ENCODE results near the gene TSPAN14. TPM values are rescaled to one million over a fixed set of nuclear protein-coding genes. Genes with fewer than 3 reads are reported as not detected.

TSPAN14 gene
- total and polyA plus RNA-seq, 2 of the 8 experiments (the other 6 are each of a cell fraction or from before 2014, with no cell fraction given): 47.4 to 57.8 TPM

DNA sequence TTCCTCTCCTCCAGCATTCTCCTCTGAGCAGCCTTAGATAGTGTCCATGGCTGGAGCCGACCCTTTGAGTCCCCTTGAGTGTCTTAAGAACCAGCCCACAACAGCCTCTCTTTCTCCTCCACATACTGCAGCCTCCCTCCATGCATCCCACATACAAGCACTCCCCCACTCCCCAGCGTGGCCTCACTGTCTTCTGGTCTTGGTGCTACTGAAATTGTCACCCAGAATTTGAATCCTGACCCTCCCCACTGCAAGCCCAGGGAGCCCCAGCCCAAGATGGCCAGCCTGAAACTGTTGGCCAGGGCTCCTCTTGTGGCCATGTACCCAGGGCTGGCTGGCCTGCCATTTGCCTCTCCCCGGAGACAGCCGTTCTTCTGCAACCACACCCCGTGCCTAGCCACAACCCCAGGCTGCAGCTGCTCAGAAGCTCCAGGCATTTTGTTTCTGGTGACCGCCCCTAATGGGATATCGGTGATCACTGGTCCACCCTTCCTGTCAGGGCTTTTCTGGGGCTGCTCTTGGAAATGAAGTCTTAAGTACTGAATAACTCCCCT lies 64.8 kb downstream of the TSPAN14 start:
- Histone ChIP-seq H3K36me3 (ENCODE audit: control insufficient read depth in 2 of 4, insufficient read depth in 4 of 4, low read length in 3 of 4) (peaks cover 0 to 18% (median 11%) of the 10 kb centered on the region in 4 experiments; a peak in 7 of 8 replicates), H4K91ac (replicated peaks; ENCODE audit: insufficient read length, low read length) (no peak overlapping the region), H3K4me3 (ENCODE audit: extremely low read depth in 1 of 4, insufficient read depth in 2 of 4, low read depth in 3 of 4, low read length in 4 of 4) (no peak overlapping the region), H3K23me2 (ENCODE audit: low read depth, low read length) (no peaks in the 10 kb centered on the region), H3K23ac (ENCODE audit: insufficient read length) (no peak overlapping the region), H2BK15ac (ENCODE audit: low read length) (no peak overlapping the region), H3K4me1 (replicated peaks in 1 of 4; ENCODE audit: control insufficient read depth in 3 of 4, insufficient read depth in 4 of 4, low read length in 3 of 4) (peaks cover 0 to 2% (median 0%) of the 10 kb centered on the region in 4 experiments; a peak in 3 of 7 replicates), H2AK5ac (ENCODE audit: low read depth, low read length) (no peak overlapping the region), H2BK12ac (ENCODE audit: low read depth, low read length) (no peak overlapping the region), H3K4me2 (ENCODE audit: insufficient read depth in 1 of 2, low read depth in 2 of 2, low read length in 2 of 2) (no peak overlapping the region), H3K9ac (replicated peaks in 1 of 4; ENCODE audit: extremely low read depth in 1 of 4, low read depth in 3 of 4, low read length in 3 of 4) (no peak overlapping the region), H3K27ac (ENCODE audit: low read depth, low read length) (no peak overlapping the region), H3K4ac (replicated peaks; ENCODE audit: insufficient read length, low read depth, low read length) (no peak overlapping the region), H3K79me2 (ENCODE audit: control insufficient read depth in 1 of 2, insufficient read depth in 2 of 2, low read length in 2 of 2) (no peaks in the 10 kb centered on the region), H3K14ac (ENCODE audit: insufficient read length) (no peak overlapping the region), H2BK5ac (ENCODE audit: low read depth, low read length) (no peak overlapping the region), H3K9me3 (ENCODE audit: insufficient read depth in 2 of 2, low read depth in 1 of 2, low read length in 1 of 2) (no peaks in the 10 kb centered on the region), H4K20me1 (replicated peaks in 1 of 2; ENCODE audit: control insufficient read depth in 1 of 2, insufficient read depth in 2 of 2, low read length in 2 of 2) (peaks cover 1 to 3% of the 10 kb centered on the region in 2 experiments), H4K5ac (ENCODE audit: insufficient read length, low read depth, low read length) (no peak overlapping the region), H3K79me1 (ENCODE audit: low read depth, low read length) (no peaks in the 10 kb centered on the region), H3K56ac (replicated peaks; ENCODE audit: insufficient read length, low read depth, low read length) (no peak overlapping the region), H2AFZ (ENCODE audit: low read length) (no peak overlapping the region), H4K8ac (ENCODE audit: extremely low read depth, insufficient read depth, low read length) (no peak overlapping the region), H2BK120ac (replicated peaks; ENCODE audit: low read depth, low read length) (no peak overlapping the region), H3K27me3 (replicated peaks in 1 of 4; ENCODE audit: control insufficient read depth in 3 of 4, extremely low read depth in 1 of 4, insufficient read depth in 3 of 4, low read length in 3 of 4) (no peaks in the 10 kb centered on the region), H3K18ac (ENCODE audit: extremely low read depth, low read length) (no peak overlapping the region), H2BK20ac (ENCODE audit: low read length) (no peak overlapping the region)
- 91% methylated on average over 7 of the region's 7 CpGs; no CpG with 5 or more reads in 1 of the 2 experiments for WGBS, 2 experiments (ENCODE audit: extremely low coverage in 1 of 2, insufficient coverage in 1 of 2, insufficient read length in 1 of 2, insufficient replicate concordance in 2 of 2, low coverage in 1 of 2, low lambda C conversion rate in 2 of 2, missing lambda C conversion rate in 1 of 2)
- ChIA-PET CTCF (ENCODE audit: partially characterized antibody) (interaction anchor here (0.7 to 3.0 kb wide), 2 partner anchors 14 to 75 kb away, joined by 3 to 22 read pairs; no protein-coding TSS in a partner anchor), POLR2A (ENCODE audit: partially characterized antibody) (no interaction called here)
- DNase-seq (ENCODE audit: low read depth in 1 of 2, low spot score in 2 of 2) (no peak), FAIRE-seq (no peak)
- TF ChIP-seq CBX8 (IDR thresholded peaks at IDR 0.05; ENCODE audit: borderline replicate concordance, low read depth, low read length) (no peak), POLR2AphosphoS5 (IDR thresholded peaks at IDR 0.05; ENCODE audit: low read depth, low read length) (no peak), NRF1 (IDR thresholded peaks at IDR 0.05; ENCODE audit: low read depth, low read length) (no peak), BCL11A (IDR thresholded peaks at IDR 0.05; ENCODE audit: low read depth in 2 of 2, low read length in 2 of 2) (no peak), SP2 (IDR thresholded peaks at IDR 0.05; ENCODE audit: low read length) (no peak)
